KOPT-K1 (cell line): ENCODE data around the gene TMEM184B.

Experiments used
- H3K27ac ChIP-seq: fragments of 200-600 bp; sonication (generic); 2 replicates; pipeline ENCODE4 v1.5.1; 2016; ENCODE audit warnings: antibody characterized with exemption, mild to moderate bottlenecking, low read depth, low read length; ENCODE audit not compliant: poor library complexity, severe bottlenecking
- H3K36me3 ChIP-seq: fragments of 200-600 bp; sonication (generic); 2 replicates; pipeline ENCODE4 v1.5.1; 2017; ENCODE audit warnings: antibody characterized with exemption, mild to moderate bottlenecking, low read length, moderate library complexity; ENCODE audit not compliant: insufficient read depth
- H3K9me3 ChIP-seq: fragments of 200-600 bp; sonication (generic); 2 replicates; pipeline ENCODE4 v1.5.1; 2017; ENCODE audit warnings: antibody characterized with exemption, low read length, mild to moderate bottlenecking; ENCODE audit not compliant: insufficient read depth, poor library complexity, severe bottlenecking

The TMEM184B gene

GRCh38 chr22:38296372-38296771 is 23.6 kb upstream of the TMEM184B start:
- H3K27ac ChIP-seq = no peak overlapping the region
- H3K9me3 ChIP-seq = no peaks in the 10 kb centered on the region
- peaks cover 94% of the 10 kb centered on the region for H3K36me3 ChIP-seq

GRCh38 chr22:38295863-38296262 is 23.1 kb upstream of the TMEM184B start:
- H3K9me3 ChIP-seq = no peaks in the 10 kb centered on the region
- H3K36me3 ChIP-seq = peaks cover 88% of the 10 kb centered on the region
- no peak overlapping the region for H3K27ac ChIP-seq

GRCh38 chr22:38295339-38295738 is 22.5 kb upstream of the TMEM184B start:
- Histone ChIP-seq H3K27ac (no peak overlapping the region), H3K9me3 (no peaks in the 10 kb centered on the region), H3K36me3 (peaks cover 83% of the 10 kb centered on the region)

DNA sequence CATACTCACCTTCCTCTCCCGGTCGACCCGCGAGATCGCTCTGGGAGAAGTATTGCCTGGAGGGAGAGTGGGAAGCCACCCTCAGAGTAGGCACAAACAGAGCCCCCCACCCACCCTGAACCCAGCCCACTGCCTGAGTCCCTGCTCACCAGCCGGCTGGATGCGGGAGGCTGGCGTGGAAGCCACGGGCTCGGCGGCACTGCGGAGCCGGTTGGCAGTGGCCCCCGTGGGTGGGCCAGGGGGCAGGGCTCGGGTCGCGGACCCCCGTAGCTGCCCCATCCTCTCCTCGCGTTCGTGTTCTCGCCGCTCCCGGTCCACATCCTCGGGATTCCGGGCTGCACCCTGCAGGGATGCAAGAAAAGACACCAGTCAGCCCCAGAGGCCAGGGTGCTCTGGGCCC is 21.4 kb upstream of the TMEM184B start:
- Histone ChIP-seq H3K27ac (no peak overlapping the region), H3K9me3 (no peaks in the 10 kb centered on the region), H3K36me3 (peaks cover 81% of the 10 kb centered on the region)

DNA sequence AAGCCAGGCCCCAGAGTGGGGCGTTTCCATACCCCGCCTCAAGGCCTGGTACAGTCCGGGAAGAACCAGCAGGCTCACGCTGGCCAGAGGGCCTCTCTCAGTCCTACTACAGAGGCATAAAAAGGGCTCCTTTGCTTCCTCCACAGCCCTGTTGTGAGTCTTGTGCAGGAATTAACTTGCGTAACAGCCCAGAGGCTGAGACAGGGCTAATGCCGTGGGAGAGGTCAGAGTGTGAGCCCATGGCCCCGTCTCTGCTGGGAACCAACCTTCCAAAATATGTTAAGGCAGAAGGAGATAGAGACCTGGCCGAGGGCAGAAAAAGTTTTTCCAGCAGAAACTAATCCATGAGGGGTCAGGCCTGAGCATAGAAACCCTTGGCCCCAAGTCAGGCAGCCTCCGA is 19.9 kb upstream of the TMEM184B start:
- no peak overlapping the region for H3K27ac ChIP-seq
- H3K9me3 ChIP-seq = no peaks in the 10 kb centered on the region
- H3K36me3 ChIP-seq = peaks cover 66% of the 10 kb centered on the region

- H3K27ac ChIP-seq = no peak overlapping the region
- H3K36me3 ChIP-seq = peaks cover 51% of the 10 kb centered on the region; the same call in 1 of the 2 replicates
- H3K9me3 ChIP-seq = no peaks in the 10 kb centered on the region
Measured at GRCh38 chr22:38291201-38291777, 18.5 kb upstream of the TMEM184B start.

- Histone ChIP-seq H3K9me3 (no peaks in the 10 kb centered on the region), H3K36me3 (peaks cover 42% of the 10 kb centered on the region; the same call in 1 of the 2 replicates), H3K27ac (no peak overlapping the region)
Measured at GRCh38 chr22:38290347-38290746, 17.5 kb upstream of the TMEM184B start.

DNA sequence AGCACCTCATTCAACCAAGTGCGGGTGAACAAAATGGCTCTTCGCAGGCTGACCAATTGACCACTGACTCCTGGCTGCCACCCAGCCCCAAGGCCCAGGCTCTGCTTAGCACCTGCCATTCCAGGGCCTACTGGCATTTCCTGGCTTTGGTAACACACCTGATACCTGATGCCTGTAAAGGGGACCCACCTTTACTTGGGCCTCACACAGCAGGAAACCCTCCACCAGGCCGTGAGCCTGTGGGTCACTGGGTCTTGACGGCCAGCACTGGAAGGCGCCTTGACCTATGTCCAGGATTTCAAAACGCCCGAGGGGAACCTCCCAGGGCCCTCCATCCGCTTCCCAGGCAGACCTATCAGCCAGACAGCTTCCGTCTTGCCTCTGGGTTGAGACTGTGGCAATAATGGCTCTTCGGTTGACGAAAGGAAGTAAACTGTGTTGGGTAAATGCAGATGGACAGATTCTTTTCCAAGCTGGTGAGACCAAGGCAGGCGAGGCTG is 16.8 kb upstream of the TMEM184B start:
- no peak overlapping the region for H3K27ac ChIP-seq
- H3K9me3 ChIP-seq = no peaks in the 10 kb centered on the region
- H3K36me3 ChIP-seq = peaks cover 35% of the 10 kb centered on the region; the same call in 1 of the 2 replicates

DNA sequence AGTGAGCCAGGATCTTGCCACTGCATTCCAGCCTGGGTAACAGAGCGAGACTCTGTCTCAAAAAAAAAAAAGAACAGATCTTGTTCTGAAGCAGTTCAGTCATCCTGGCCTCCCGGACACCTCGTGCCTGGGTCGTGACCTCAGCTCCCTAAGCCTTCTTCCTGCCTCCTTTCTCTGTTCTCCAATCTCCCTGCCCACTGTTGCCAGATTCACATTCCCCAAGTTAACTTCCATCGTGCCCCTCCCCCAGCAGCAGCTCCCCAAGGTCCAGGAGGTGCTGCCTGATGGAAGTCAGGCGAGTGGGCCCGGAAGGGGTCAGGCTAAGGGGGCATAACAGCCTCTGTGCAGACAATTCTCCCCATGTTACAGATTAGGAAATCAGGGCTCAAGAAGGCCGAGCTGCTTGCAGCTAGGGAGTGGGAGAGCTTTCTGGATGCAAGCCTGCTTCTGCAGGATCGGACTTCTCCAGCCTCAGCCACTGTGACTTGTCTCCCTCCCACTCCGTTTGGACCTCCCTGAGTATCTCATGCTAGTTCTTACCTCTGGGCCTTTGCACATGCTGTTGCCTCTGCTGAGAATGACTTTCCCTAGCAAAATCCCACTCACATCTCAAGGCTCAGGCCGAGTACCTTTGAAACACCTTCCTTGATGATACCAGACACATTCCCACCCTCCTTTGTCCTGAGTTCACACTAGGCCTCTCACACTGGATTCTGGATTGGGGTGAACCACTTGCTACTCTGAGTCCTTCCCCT is 14.3 kb upstream of the TMEM184B start:
- no peaks in the 10 kb centered on the region for H3K9me3 ChIP-seq
- peaks cover 10% of the 10 kb centered on the region; the same call in 1 of the 2 replicates for H3K36me3 ChIP-seq
- H3K27ac ChIP-seq = no peak overlapping the region

DNA sequence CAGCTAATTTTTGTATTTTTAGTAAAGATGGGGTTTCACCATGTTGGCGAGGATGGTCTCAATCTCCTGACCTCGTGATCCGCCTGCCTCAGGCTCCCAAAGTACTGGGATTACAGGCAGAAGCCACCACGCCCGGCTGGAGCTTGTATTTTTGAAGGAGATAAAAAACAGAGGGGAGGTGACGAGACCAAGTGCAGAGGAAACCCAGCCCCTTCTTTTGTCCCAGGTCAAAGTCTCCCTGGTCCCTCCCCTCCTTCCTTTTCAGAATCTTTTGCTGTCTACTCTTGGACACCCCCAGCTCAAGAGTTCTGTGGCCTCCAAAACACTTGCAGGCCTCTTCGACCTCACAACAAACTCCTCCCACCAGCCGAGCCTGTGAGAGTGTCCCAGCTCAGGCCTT is 12.2 kb upstream of the TMEM184B start:
- Histone ChIP-seq H3K27ac (no peak overlapping the region), H3K9me3 (no peaks in the 10 kb centered on the region), H3K36me3 (0 out of 2 replicates have a peak, but pooled peaks cover 7% of the 10 kb centered on the region)

GRCh38 chr22:38284042-38284402 is 11.2 kb upstream of the TMEM184B start:
- Histone ChIP-seq H3K27ac (no peak overlapping the region), H3K36me3 (no peaks in the 10 kb centered on the region), H3K9me3 (no peaks in the 10 kb centered on the region)

DNA sequence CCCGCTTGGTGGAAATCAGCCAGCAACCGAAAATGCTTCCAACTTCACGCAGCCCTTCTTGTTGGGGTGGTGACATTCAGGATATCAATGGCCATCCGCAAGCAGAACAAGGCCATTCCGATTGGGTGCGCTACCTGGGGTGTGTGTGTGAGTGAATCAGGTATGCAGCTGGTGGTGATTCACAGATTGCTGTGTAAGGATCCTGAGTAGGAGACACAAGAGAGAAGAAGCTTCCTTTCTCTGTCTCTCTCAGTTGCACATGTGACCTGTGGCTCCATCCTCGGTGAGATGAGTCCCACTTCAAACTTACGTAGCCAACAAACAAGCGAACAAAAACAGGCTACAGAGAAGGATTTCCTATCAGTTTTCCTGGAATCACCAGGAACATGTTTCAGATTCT is 9.6 kb upstream of the TMEM184B start:
- Histone ChIP-seq H3K27ac (no peak overlapping the region), H3K9me3 (no peaks in the 10 kb centered on the region), H3K36me3 (no peaks in the 10 kb centered on the region)

GRCh38 chr22:38276166-38276565 is 3.4 kb upstream of the TMEM184B start:
- Histone ChIP-seq H3K9me3 (no peaks in the 10 kb centered on the region), H3K27ac (no peak overlapping the region), H3K36me3 (no peaks in the 10 kb centered on the region)

GRCh38 chr22:38273135-38273826 is 471 bp upstream of the TMEM184B start:
- Histone ChIP-seq H3K9me3 (no peaks in the 10 kb centered on the region), H3K36me3 (no peaks in the 10 kb centered on the region), H3K27ac (peak overlapping the region; percentile 52)

- H3K36me3 ChIP-seq = no peaks in the 10 kb centered on the region
- H3K27ac ChIP-seq = peak overlapping the region; percentile 52
- no peaks in the 10 kb centered on the region for H3K9me3 ChIP-seq
Measured at GRCh38 chr22:38271927-38272372, 860 bp downstream of the TMEM184B start.
